Ishikawa (cell line): ENCODE measurements around the gene TMEM139.
A peak's percentile ranks its signal among the peaks of the same experiment; 100 is the strongest.

Source experiments
- CEBPB ChIP-seq: IDR thresholded peaks from 2 replicates; pipeline ENCODE4 v1.6.1; 2012
- CREB1 ChIP-seq: IDR thresholded peaks from 2 replicates; pipeline ENCODE4 v1.6.1; 2012; ENCODE audit warnings: low read depth
- EGR1 ChIP-seq: IDR thresholded peaks from 2 replicates; pipeline ENCODE4 v1.6.1; 2012
- EP300 ChIP-seq: IDR thresholded peaks from 2 replicates; pipeline ENCODE4 v1.6.1; 2012; ENCODE audit warnings: borderline replicate concordance
- FOXM1 ChIP-seq: IDR thresholded peaks from 2 replicates; pipeline ENCODE4 v1.6.1; 2012; ENCODE audit warnings: low read depth, borderline replicate concordance
- NFIC ChIP-seq: IDR thresholded peaks from 2 replicates; pipeline ENCODE4 v1.6.1; 2012
- RAD21 ChIP-seq: IDR thresholded peaks from 2 replicates; pipeline ENCODE4 v1.6.1; 2012; ENCODE audit warnings: low read depth
- TAF1 ChIP-seq: IDR thresholded peaks from 2 replicates; pipeline ENCODE4 v1.6.1; 2012; ENCODE audit warnings: low read depth, mild to moderate bottlenecking
- TCF12 ChIP-seq: IDR thresholded peaks from 2 replicates; pipeline ENCODE4 v1.6.1; 2012; ENCODE audit warnings: low read depth
- TEAD4 ChIP-seq: IDR thresholded peaks from 2 replicates; pipeline ENCODE4 v1.6.1; 2012
- USF1 ChIP-seq: IDR thresholded peaks from 2 replicates; pipeline ENCODE4 v1.6.1; 2012
- YY1 ChIP-seq: IDR thresholded peaks from 2 replicates; pipeline ENCODE4 v1.6.1; 2012; ENCODE audit warnings: low read depth
- ZBTB7A ChIP-seq: IDR thresholded peaks from 2 replicates; pipeline ENCODE4 v1.6.1; 2012; ENCODE audit warnings: low read depth
- TF ChIP-seq, protein P1 (sequence below): IDR thresholded peaks from 2 replicates; pipeline ENCODE4 v1.6.1; 2012; ENCODE audit warnings: low read depth, mild to moderate bottlenecking
- TF ChIP-seq, protein P2 (sequence below): IDR thresholded peaks from 2 replicates; pipeline ENCODE4 v1.6.1; 2012

The TMEM139 gene

DNA sequence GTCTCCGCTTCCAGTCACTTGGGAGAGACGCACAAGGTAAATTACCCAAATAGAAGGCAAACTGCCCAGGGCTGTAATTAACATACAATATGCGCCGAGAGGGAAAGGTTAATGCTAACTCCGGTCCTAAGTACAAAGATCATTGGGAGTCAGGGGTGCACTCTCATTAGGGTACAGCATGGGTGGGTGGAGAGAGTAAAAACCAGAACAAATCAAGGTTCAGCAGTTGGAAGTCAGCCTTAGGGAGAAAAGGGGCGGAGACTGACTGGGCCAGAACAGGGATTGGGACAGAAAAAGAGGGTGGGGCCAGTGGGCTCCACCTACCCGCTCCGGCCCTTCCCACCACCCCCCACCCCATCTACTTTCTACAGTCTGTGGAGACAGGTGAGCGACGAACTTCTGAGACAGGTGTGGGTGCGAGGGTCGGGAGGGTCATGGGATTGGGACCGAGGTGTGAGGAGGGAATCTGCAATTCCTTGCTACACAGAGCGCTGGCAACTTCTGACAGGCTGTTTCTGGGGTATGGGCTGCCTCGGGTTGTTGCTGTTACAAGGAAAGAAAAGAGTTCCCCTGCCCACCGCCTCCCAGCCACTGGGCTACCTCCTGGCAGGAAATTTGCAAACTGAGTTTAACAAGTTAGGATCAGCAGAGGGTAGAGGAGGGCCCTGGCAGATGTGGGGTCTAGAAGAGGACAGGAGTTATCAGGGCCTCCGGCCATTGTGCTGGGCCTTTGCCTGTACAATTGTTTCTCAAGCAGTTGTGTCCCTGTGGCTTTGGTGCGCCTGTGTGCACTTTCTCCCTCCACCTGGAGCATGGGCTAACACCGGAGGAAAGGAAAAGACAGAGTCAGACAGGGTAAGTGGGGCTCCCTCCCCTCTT, at the start of gene TMEM139:
Gene TMEM139 (plus strand): TSS at position 368 of the 879 bp plus-strand sequence. CDS start 1,000 bp downstream, outside the sequence.
- TF ChIP-seq USF1 (no peak), TCF12 (no peak), TEAD4 (no peak), CEBPB (no peak), ZBTB7A (no peak), NFIC (no peak), FOXM1 (no peak), EGR1 (no peak), RAD21 (no peak), TAF1 (peak; percentile 54), YY1 (no peak), CREB1 (no peak), EP300 (no peak)
- TF ChIP-seq, protein P1, sequence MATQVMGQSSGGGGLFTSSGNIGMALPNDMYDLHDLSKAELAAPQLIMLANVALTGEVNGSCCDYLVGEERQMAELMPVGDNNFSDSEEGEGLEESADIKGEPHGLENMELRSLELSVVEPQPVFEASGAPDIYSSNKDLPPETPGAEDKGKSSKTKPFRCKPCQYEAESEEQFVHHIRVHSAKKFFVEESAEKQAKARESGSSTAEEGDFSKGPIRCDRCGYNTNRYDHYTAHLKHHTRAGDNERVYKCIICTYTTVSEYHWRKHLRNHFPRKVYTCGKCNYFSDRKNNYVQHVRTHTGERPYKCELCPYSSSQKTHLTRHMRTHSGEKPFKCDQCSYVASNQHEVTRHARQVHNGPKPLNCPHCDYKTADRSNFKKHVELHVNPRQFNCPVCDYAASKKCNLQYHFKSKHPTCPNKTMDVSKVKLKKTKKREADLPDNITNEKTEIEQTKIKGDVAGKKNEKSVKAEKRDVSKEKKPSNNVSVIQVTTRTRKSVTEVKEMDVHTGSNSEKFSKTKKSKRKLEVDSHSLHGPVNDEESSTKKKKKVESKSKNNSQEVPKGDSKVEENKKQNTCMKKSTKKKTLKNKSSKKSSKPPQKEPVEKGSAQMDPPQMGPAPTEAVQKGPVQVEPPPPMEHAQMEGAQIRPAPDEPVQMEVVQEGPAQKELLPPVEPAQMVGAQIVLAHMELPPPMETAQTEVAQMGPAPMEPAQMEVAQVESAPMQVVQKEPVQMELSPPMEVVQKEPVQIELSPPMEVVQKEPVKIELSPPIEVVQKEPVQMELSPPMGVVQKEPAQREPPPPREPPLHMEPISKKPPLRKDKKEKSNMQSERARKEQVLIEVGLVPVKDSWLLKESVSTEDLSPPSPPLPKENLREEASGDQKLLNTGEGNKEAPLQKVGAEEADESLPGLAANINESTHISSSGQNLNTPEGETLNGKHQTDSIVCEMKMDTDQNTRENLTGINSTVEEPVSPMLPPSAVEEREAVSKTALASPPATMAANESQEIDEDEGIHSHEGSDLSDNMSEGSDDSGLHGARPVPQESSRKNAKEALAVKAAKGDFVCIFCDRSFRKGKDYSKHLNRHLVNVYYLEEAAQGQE = no peak
- TF ChIP-seq, protein P2, sequence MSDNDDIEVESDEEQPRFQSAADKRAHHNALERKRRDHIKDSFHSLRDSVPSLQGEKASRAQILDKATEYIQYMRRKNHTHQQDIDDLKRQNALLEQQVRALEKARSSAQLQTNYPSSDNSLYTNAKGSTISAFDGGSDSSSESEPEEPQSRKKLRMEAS = peak; percentile 59

- TF ChIP-seq, protein P2 = no peak
- TF ChIP-seq YY1 (no peak), NFIC (no peak), FOXM1 (no peak), RAD21 (no peak), EP300 (no peak), TAF1 (no peak)
Observed at GRCh38 chr7:143235561-143235960, 49.2 kb upstream of the TMEM139 start.

DNA sequence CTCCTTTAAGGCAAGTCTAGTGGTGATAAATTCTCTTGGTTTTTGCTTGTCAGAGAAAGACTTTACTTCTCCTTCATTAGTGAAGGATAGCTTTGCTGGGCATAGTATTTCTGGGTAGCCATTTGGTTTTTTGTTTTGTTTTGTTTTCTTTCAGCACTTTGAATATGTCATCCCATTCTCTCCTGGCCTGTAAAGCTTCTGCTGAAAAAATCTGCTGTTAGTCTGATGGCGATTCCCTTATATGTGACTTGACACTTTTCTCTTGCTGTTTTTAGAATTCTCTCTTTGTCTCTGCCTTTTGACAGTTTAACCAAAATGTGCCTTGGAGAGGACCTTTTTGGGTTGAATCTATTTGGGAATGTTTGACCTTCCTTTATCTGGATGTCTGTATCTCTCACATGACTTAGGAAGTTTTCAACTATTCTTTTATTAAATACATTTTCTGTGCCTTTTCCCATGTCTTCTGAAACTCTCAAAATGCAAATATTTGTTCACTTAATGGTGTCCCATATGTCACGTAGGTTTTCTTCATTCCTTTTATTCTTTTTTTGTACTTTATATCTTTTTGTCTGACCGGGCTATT, 48.3 kb upstream of the TMEM139 start:
- TF ChIP-seq CREB1 (no peak), NFIC (no peak), USF1 (no peak), FOXM1 (no peak), CEBPB (no peak), YY1 (no peak), RAD21 (no peak), TCF12 (no peak), EP300 (no peak), EGR1 (no peak), TAF1 (no peak), TEAD4 (no peak), ZBTB7A (no peak)
- TF ChIP-seq, protein P1 = no peak
- TF ChIP-seq, protein P2 = no peak

DNA sequence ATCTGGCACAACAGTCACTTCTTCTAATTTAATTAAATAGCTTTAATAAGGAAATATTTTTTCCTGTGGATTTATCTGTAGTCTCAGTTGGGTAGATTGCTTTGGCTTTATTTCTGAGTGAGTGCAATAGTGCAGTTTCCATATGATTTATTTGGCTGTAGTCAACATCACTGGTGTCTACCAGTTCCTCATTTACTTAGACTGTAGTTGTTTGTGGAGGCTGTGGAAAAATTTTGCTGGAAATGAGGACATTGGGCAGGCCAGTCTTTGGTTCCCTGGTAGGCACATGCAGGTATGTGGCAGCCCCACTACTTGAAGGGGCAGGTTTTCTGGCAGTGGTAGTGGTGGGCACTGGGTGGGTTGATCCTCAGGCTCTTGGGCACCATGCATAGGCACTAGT, 47.4 kb upstream of the TMEM139 start:
- TF ChIP-seq, protein P2 = no peak
- TF ChIP-seq RAD21 (no peak), EGR1 (no peak), CEBPB (no peak), TCF12 (no peak), TEAD4 (no peak), FOXM1 (no peak), TAF1 (no peak), CREB1 (no peak), USF1 (no peak), NFIC (no peak), ZBTB7A (no peak), EP300 (no peak), YY1 (no peak)
- TF ChIP-seq, protein P1 = no peak
